Activated gamma-delta T cell treated with Interleukin-2 at 50 U/mL for 16 hours (primary cell): ENCODE measurements around the gene SLC22A8.
A peak's percentile ranks its signal among the peaks of the same experiment; 100 is the strongest.
"Not testable (repeated sequence)": the region's sequence is repeated elsewhere in the genome, so short reads cannot be mapped to it uniquely, and the experiment has no call there.

ENCODE experiments used
- DNase-seq: peaks from one replicate; pipeline ENCODE4 v3.0.0-alpha.2; 2020

Gene SLC22A8

GRCh38 chr11:63015521-63016215 lies at the start of gene SLC22A8:
TSS of gene SLC22A8 (minus strand) at chr11:63015841. CDS start at chr11:63014958, 883 bp downstream.
- DNase-seq = no peak

GRCh38 chr11:63046203-63046602 lies 30.6 kb upstream of the SLC22A8 start:
- DNase-seq = not testable (repeated sequence)

- no peak for DNase-seq
These were observed 27.0 kb upstream of the SLC22A8 start for GRCh38 chr11:63042596-63042995.

- DNase-seq = no peak
These were observed 16.8 kb upstream of the SLC22A8 start for GRCh38 chr11:63032457-63032856.

GRCh38 chr11:63023841-63024648 lies 8.4 kb upstream of the SLC22A8 start:
- peak; percentile 83 for DNase-seq

- DNase-seq = no peak
These were observed 7.7 kb upstream of the SLC22A8 start for GRCh38 chr11:63023222-63023814.

GRCh38 chr11:63022441-63022840 lies 6.8 kb upstream of the SLC22A8 start:
- DNase-seq = no peak

GRCh38 chr11:63020671-63021291 lies 5.1 kb upstream of the SLC22A8 start:
- no peak for DNase-seq

- DNase-seq = no peak
These were observed 3.9 kb upstream of the SLC22A8 start for GRCh38 chr11:63019506-63019905.

- no peak for DNase-seq
These were observed 1.8 kb upstream of the SLC22A8 start for GRCh38 chr11:63017306-63017974.

- DNase-seq = no peak
These were observed 1.1 kb downstream of the SLC22A8 start for GRCh38 chr11:63014408-63015055.

GRCh38 chr11:63012839-63013238 lies 2.8 kb downstream of the SLC22A8 start:
- DNase-seq = no peak

- no peak for DNase-seq
These were observed 3.2 kb downstream of the SLC22A8 start for GRCh38 chr11:63012430-63012829.

GRCh38 chr11:63010934-63011439 lies 4.7 kb downstream of the SLC22A8 start:
- DNase-seq = no peak

- no peak for DNase-seq
These were observed 7.7 kb downstream of the SLC22A8 start for GRCh38 chr11:63007920-63008319.

- DNase-seq = no peak
These were observed 14.2 kb downstream of the SLC22A8 start for GRCh38 chr11:63001456-63001855.

GRCh38 chr11:62999649-63000048 lies 16.0 kb downstream of the SLC22A8 start:
- DNase-seq = no peak

GRCh38 chr11:62999156-62999555 lies 16.5 kb downstream of the SLC22A8 start:
- no peak for DNase-seq

GRCh38 chr11:62996271-62996670 lies 19.4 kb downstream of the SLC22A8 start:
- DNase-seq = no peak

- DNase-seq = no peak
These were observed 20.9 kb downstream of the SLC22A8 start for GRCh38 chr11:62994775-62995174.

- no peak for DNase-seq
These were observed 27.4 kb downstream of the SLC22A8 start for GRCh38 chr11:62988276-62988675.
